Muscle layer of colon (tissue), 2 donors: Measurements from ENCODE around the gene SMC3.
A peak's percentile ranks its signal among the peaks of the same experiment; 100 is the strongest.
"Not testable (repeated sequence)": the region's sequence is repeated elsewhere in the genome, so short reads cannot be mapped to it uniquely, and the experiment has no call there.

Experiments
- H3K27ac ChIP-seq: one replicate; pipeline ENCODE4 v1.7.0; 2013; ENCODE audit warnings: low read depth, mild to moderate bottlenecking, low read length, moderate library complexity
- H3K27me3 ChIP-seq, 2 donors: one replicate each; pipeline ENCODE4 v1.7.0; 2013; ENCODE audit warnings: low read length in 2 of 2, mild to moderate bottlenecking in 2 of 2; ENCODE audit not compliant: insufficient read depth in 2 of 2, control insufficient read depth in 1 of 2
- H3K36me3 ChIP-seq: one replicate; pipeline ENCODE4 v1.7.0; 2013; ENCODE audit warnings: mild to moderate bottlenecking, low read length; ENCODE audit not compliant: insufficient read depth
- H3K4me1 ChIP-seq: one replicate; pipeline ENCODE4 v1.7.0; 2013; ENCODE audit warnings: mild to moderate bottlenecking, low read length; ENCODE audit not compliant: insufficient read depth
- H3K4me3 ChIP-seq, 2 donors: one replicate each; pipeline ENCODE4 v1.7.0; 2013; ENCODE audit warnings: low read length in 2 of 2, low read depth in 1 of 2, mild to moderate bottlenecking in 1 of 2, moderate library complexity in 1 of 2
- H3K9ac ChIP-seq: one replicate; pipeline ENCODE4 v1.7.0; 2013; ENCODE audit warnings: low read length
- H3K9me3 ChIP-seq: one replicate; pipeline ENCODE4 v1.7.0; 2013; ENCODE audit warnings: mild to moderate bottlenecking, low read length
- donor health status: abdominal sarcoma.
- donor health status: Adenocarcinoma of cecum.

The SMC3 gene

GRCh38 chr10:110629680-110630191 lies 62.2 kb downstream of the SMC3 start:
- no peak overlapping the region for H3K9ac ChIP-seq
- H3K27me3 ChIP-seq, result no peaks in the 10 kb centered on the region
- H3K9me3 ChIP-seq, result no peaks in the 10 kb centered on the region
- H3K4me1 ChIP-seq, result peaks cover 14% of the 10 kb centered on the region
- H3K4me3 ChIP-seq, result no peak overlapping the region
- H3K27ac ChIP-seq, result peak overlapping the region; percentile 24
- H3K36me3 ChIP-seq, result no peaks in the 10 kb centered on the region

GRCh38 chr10:110631934-110632333 lies 64.4 kb downstream of the SMC3 start:
- Histone ChIP-seq H3K36me3 (no peaks in the 10 kb centered on the region), H3K4me3 (no peak overlapping the region), H3K27ac (no peak overlapping the region), H3K9ac (no peak overlapping the region), H3K9me3 (no peaks in the 10 kb centered on the region), H3K27me3 (no peaks in the 10 kb centered on the region), H3K4me1 (peaks cover 20% of the 10 kb centered on the region)

- H3K27me3 ChIP-seq, result no peaks in the 10 kb centered on the region
- no peak overlapping the region for H3K9ac ChIP-seq
- H3K36me3 ChIP-seq, result no peaks in the 10 kb centered on the region
- no peak overlapping the region for H3K27ac ChIP-seq
- H3K4me1 ChIP-seq, result peaks cover 27% of the 10 kb centered on the region
- H3K9me3 ChIP-seq, result no peaks in the 10 kb centered on the region
- H3K4me3 ChIP-seq, result no peak overlapping the region
These were observed 65.2 kb downstream of the SMC3 start for GRCh38 chr10:110632591-110633215.

GRCh38 chr10:110634527-110635209 lies 67.2 kb downstream of the SMC3 start:
- Histone ChIP-seq H3K9me3 (no peaks in the 10 kb centered on the region), H3K27ac (no peak overlapping the region), H3K4me3 (no peak overlapping the region), H3K4me1 (peaks cover 22% of the 10 kb centered on the region), H3K36me3 (no peaks in the 10 kb centered on the region), H3K27me3 (no peaks in the 10 kb centered on the region), H3K9ac (no peak overlapping the region)

GRCh38 chr10:110636572-110636931 lies 69.1 kb downstream of the SMC3 start:
- H3K27me3 ChIP-seq, result no peaks in the 10 kb centered on the region
- H3K9ac ChIP-seq, result no peak overlapping the region
- no peaks in the 10 kb centered on the region for H3K9me3 ChIP-seq
- H3K4me3 ChIP-seq, result no peak overlapping the region
- H3K27ac ChIP-seq, result peak overlapping the region; percentile 36
- peaks cover 25% of the 10 kb centered on the region for H3K4me1 ChIP-seq
- no peaks in the 10 kb centered on the region for H3K36me3 ChIP-seq

- Histone ChIP-seq H3K4me3 (peak overlapping the region in 1 of 2 donors; percentile 4), H3K9ac (no peak overlapping the region), H3K36me3 (no peaks in the 10 kb centered on the region), H3K27me3 (no peaks in the 10 kb centered on the region), H3K9me3 (no peaks in the 10 kb centered on the region), H3K4me1 (peaks cover 25% of the 10 kb centered on the region), H3K27ac (peak overlapping the region; percentile 56)
These were observed 69.5 kb downstream of the SMC3 start for GRCh38 chr10:110636932-110637557.

- H3K9ac ChIP-seq, result no peak overlapping the region
- no peaks in the 10 kb centered on the region for H3K9me3 ChIP-seq
- H3K27me3 ChIP-seq, result no peaks in the 10 kb centered on the region
- no peaks in the 10 kb centered on the region for H3K36me3 ChIP-seq
- peaks cover 25% of the 10 kb centered on the region for H3K4me1 ChIP-seq
- peak overlapping the region in 1 of 2 donors; percentile 4 for H3K4me3 ChIP-seq
- peak overlapping the region; percentile 56 for H3K27ac ChIP-seq
These were observed 70.1 kb downstream of the SMC3 start for GRCh38 chr10:110637558-110638053.

- no peaks in the 10 kb centered on the region for H3K36me3 ChIP-seq
- no peak overlapping the region for H3K27ac ChIP-seq
- peaks cover 2 to 5% of the 10 kb centered on the region in 2 donors for H3K27me3 ChIP-seq
- H3K9ac ChIP-seq, result no peak overlapping the region
- H3K9me3 ChIP-seq, result no peaks in the 10 kb centered on the region
- H3K4me1 ChIP-seq, result peaks cover 30% of the 10 kb centered on the region
- no peak overlapping the region for H3K4me3 ChIP-seq
These were observed 70.8 kb downstream of the SMC3 start for GRCh38 chr10:110638319-110638718.

- not testable (repeated sequence) for H3K9me3 ChIP-seq, H3K9ac ChIP-seq, H3K4me3 ChIP-seq, H3K36me3 ChIP-seq, H3K27ac ChIP-seq
- peaks cover 32% of the 10 kb centered on the region for H3K4me1 ChIP-seq
- H3K27me3 ChIP-seq, result peaks cover 6 to 13% of the 10 kb centered on the region in 2 donors
These were observed 71.6 kb downstream of the SMC3 start for GRCh38 chr10:110639046-110639445.

- H3K9me3 ChIP-seq, H3K36me3 ChIP-seq, H3K27ac ChIP-seq, H3K4me3 ChIP-seq, H3K9ac ChIP-seq: not testable (repeated sequence)
- H3K27me3 ChIP-seq, result peaks cover 6 to 21% of the 10 kb centered on the region in 2 donors
- peaks cover 29% of the 10 kb centered on the region for H3K4me1 ChIP-seq
These were observed 72.4 kb downstream of the SMC3 start for GRCh38 chr10:110639858-110640257.

GRCh38 chr10:110641256-110641655 lies 73.8 kb downstream of the SMC3 start:
- H3K27ac ChIP-seq, result no peak overlapping the region
- no peak overlapping the region for H3K4me3 ChIP-seq
- H3K9me3 ChIP-seq, result no peaks in the 10 kb centered on the region
- no peak overlapping the region for H3K9ac ChIP-seq
- peaks cover 29% of the 10 kb centered on the region for H3K4me1 ChIP-seq
- peaks cover 6 to 30% of the 10 kb centered on the region in 2 donors for H3K27me3 ChIP-seq
- no peaks in the 10 kb centered on the region for H3K36me3 ChIP-seq
